AG04450 (cell line): Measurements from ENCODE around the gene ABCC3. TPM values are rescaled to one million over a fixed set of nuclear protein-coding genes. Genes with fewer than 3 reads are reported as not detected.

ENCODE experiments used
- CTCF ChIA-PET: fragments of 300-600, 350-600 bp; formaldehyde crosslinking; extraction: SDS; loops from one replicate; lab custom pipeline; 2022; ENCODE audit warnings: antibody characterized with exemption, inconsistent platforms; lab: Charles Lee
- POLR2A ChIA-PET: fragments of 350-600 bp; formaldehyde crosslinking; extraction: SDS; loops from one replicate; lab custom pipeline; 2021; ENCODE audit warnings: antibody characterized with exemption, inconsistent platforms; lab: Yijun Ruan, JAX
- DNase-seq: peaks from one replicate; pipeline ENCODE4 v3.0.0-alpha.2; 2011; ENCODE audit warnings: low read depth, low spot score
- H3K27ac ChIP-seq: one replicate; pipeline ENCODE4 v1.5.1; 2012; ENCODE audit warnings: low read depth, low read length, control low read depth
- H3K27me3 ChIP-seq: one replicate; pipeline ENCODE4 v1.6.0; 2012; ENCODE audit warnings: low read length; ENCODE audit not compliant: control insufficient read depth, insufficient read depth
- H3K4me3 ChIP-seq: 2 replicates; pipeline ENCODE4 v1.5.1; 2011; ENCODE audit warnings: mild to moderate bottlenecking, low read depth, low read length, control low read depth
- H3K9me3 ChIP-seq: 2 replicates; pipeline ENCODE4 v1.5.1; 2012; ENCODE audit warnings: low read length; ENCODE audit not compliant: control insufficient read depth, insufficient read depth
- CTCF ChIP-seq: IDR thresholded peaks from 2 replicates; pipeline ENCODE4 v1.5.1; 2011; ENCODE audit warnings: low read depth, low read length, control low read depth, inconsistent platforms
- polyA plus RNA-seq: library from polyadenylated mRNA; depleted of rRNA; stranded (reverse); fragments of >200 nt; gene quantifications from 2 replicates; pipeline ENCODE4 v1.2.3, GENCODE V29; 2011

The ABCC3 gene
- polyA plus RNA-seq, 1 experiment: 21.7 TPM

GRCh38 chr17:50658616-50659015, 23.9 kb downstream of the ABCC3 start:
- no peak for TF ChIP-seq CTCF
- Histone ChIP-seq H3K27me3 (no peaks in the 10 kb centered on the region), H3K9me3 (no peaks in the 10 kb centered on the region), H3K4me3 (no peak overlapping the region), H3K27ac (no peak overlapping the region)
- ChIA-PET POLR2A (no interaction called here), CTCF (interaction anchor here (0.5 kb wide), 1 partner anchor 180 kb away, joined by 9 read pairs; no protein-coding TSS in a partner anchor)
- DNase-seq: no peak

GRCh38 chr17:50659179-50659578, 24.5 kb downstream of the ABCC3 start:
- Histone ChIP-seq H3K27ac (no peak overlapping the region), H3K9me3 (no peaks in the 10 kb centered on the region), H3K4me3 (no peak overlapping the region), H3K27me3 (no peaks in the 10 kb centered on the region)
- ChIA-PET POLR2A (interaction anchor here (3.8 kb wide), 1 partner anchor 20 kb away, joined by 29 read pairs; no protein-coding TSS in a partner anchor), CTCF (interaction anchor here (0.6 kb wide), 1 partner anchor 36 kb away, joined by 5 read pairs; no protein-coding TSS in a partner anchor)
- no peak for TF ChIP-seq CTCF
- DNase-seq: no peak

GRCh38 chr17:50660042-50660886, 25.6 kb downstream of the ABCC3 start:
- peak overlapping the region; percentile 90 for H3K27ac ChIP-seq
- no peak for DNase-seq
- TF ChIP-seq CTCF: no peak
- ChIA-PET POLR2A (interaction anchor here (0.8 to 3.8 kb wide), 4 partner anchors 10 to 32 kb away, joined by 3 to 29 read pairs (median 4); no protein-coding TSS in a partner anchor), CTCF (interaction anchor here (0.6 to 2.2 kb wide), 7 partner anchors 8 to 110 kb away, joined by 3 to 10 read pairs (median 3); no protein-coding TSS in a partner anchor)
- no peak overlapping the region for H3K4me3 ChIP-seq
- no peaks in the 10 kb centered on the region for H3K9me3 ChIP-seq
- H3K27me3 ChIP-seq: no peaks in the 10 kb centered on the region

GRCh38 chr17:50660887-50661345, 26.2 kb downstream of the ABCC3 start:
- no peaks in the 10 kb centered on the region for H3K27me3 ChIP-seq
- peak overlapping the region; percentile 90 for H3K27ac ChIP-seq
- no peak overlapping the region for H3K4me3 ChIP-seq
- ChIA-PET POLR2A (interaction anchor here (0.8 to 3.8 kb wide), 4 partner anchors 10 to 32 kb away, joined by 3 to 29 read pairs (median 4); no protein-coding TSS in a partner anchor), CTCF (interaction anchor here (0.6 to 2.2 kb wide), 8 partner anchors 9 to 110 kb away, joined by 3 to 10 read pairs (median 3); no protein-coding TSS in a partner anchor)
- TF ChIP-seq CTCF: no peak
- no peak for DNase-seq
- no peaks in the 10 kb centered on the region for H3K9me3 ChIP-seq
